HG02938 (cell line): Measurements from ENCODE around the gene CADM4.
"Not testable (repeated sequence)": the region's sequence is repeated elsewhere in the genome, so short reads cannot be mapped to it uniquely, and the experiment has no call there.

Source experiments
- ATAC-seq: cut with Tn5 transposase; IDR thresholded peaks from one replicate; pipeline ENCODE4 v1.9.1; 2021; ENCODE audit warnings: mild to moderate bottlenecking, moderate library complexity; ENCODE audit not compliant: unreplicated experiment

The CADM4 gene

GRCh38 chr19:43610493-43610892 is 29.2 kb downstream of the CADM4 start:
- no peak for ATAC-seq

GRCh38 chr19:43609872-43610271 is 29.8 kb downstream of the CADM4 start:
- ATAC-seq = no peak

GRCh38 chr19:43607238-43608205 is 32.1 kb downstream of the CADM4 start:
- ATAC-seq = no peak

DNA sequence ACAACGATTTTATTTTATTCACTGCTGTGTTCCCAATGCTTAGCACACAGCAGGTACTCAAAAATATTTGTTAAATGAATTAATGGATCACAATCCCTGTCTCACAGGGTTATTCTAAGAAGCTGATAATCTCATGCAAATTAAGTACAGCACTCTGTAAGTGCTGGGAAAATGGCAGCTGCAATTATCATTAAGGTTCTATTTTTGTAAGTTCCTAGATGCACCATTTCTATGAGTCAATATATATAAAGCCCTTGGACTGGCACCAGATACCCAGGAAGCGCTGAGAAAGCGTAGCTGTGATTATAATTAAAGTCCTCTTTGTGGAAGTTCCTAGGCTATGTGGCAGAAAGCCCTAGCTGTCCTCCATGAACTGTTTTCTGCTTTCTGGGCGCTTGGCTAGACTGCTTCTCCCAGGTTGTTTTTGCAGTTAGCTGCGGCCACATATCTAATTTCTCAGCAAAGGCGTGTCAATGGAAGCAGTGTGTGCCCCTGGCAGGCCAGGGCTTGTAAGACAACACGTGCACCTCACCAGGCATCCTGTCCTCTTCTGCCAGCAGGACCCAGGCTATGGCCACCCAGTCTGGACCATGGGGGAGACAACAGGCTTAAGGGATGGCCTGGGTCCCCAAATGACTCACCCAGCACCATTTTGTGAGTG is 33.0 kb downstream of the CADM4 start:
- ATAC-seq = no peak

- ATAC-seq = no peak
Measured at GRCh38 chr19:43605875-43606568, 33.6 kb downstream of the CADM4 start.

DNA sequence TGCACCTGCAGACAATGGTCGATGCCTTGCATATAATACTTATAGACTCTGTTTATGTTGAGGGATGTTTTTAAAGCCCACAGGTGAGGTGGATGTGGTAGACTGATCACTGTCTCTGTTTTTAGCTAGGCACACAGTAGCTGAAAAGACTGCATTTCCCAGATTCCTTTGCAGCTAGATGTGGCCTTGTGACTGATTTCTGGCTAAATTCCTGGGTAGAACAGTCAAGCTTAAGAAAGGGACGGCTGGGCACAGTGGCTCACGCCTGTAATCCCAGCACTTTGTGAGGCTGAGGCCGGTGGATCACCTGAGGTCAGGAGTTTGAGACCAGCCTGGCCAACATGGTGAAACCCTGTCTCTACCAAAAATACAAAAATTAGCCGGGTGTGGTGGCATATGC is 39.3 kb downstream of the CADM4 start:
- not testable (repeated sequence) for ATAC-seq

GRCh38 chr19:43599635-43600295 is 39.9 kb downstream of the CADM4 start:
- ATAC-seq = no peak

GRCh38 chr19:43598445-43599240 is 41.0 kb downstream of the CADM4 start:
- no peak for ATAC-seq

GRCh38 chr19:43597876-43598275 is 41.8 kb downstream of the CADM4 start:
- no peak for ATAC-seq

DNA sequence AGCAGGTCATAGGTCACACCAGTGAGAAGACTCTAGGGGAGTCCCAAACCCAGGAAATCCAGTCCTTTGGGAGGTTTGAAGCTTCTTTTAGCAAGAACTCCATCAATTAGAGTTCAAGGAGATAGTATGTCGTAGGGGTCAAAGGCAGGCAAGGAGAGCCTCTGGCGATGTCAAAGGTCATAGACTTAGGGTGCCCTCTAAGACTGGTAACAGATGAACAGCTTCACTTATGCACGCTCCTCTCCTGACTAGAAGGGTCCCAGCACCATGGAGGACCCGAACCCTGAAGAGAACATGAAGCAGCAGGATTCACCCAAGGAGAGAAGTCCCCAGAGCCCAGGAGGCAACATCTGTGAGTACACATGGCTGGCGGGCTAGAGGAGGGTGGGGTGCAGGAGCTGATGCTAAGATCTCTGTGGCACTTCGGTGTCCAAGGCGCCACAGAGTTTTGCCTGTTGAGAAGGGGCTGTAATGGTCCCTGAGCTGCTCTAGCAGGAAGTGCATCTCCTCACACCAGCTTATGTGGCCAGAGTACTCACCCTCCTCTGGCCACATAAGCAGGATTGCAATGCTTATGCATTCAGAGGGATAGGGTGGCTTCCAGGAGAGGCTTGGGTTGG is 42.7 kb downstream of the CADM4 start:
- ATAC-seq = no peak

DNA sequence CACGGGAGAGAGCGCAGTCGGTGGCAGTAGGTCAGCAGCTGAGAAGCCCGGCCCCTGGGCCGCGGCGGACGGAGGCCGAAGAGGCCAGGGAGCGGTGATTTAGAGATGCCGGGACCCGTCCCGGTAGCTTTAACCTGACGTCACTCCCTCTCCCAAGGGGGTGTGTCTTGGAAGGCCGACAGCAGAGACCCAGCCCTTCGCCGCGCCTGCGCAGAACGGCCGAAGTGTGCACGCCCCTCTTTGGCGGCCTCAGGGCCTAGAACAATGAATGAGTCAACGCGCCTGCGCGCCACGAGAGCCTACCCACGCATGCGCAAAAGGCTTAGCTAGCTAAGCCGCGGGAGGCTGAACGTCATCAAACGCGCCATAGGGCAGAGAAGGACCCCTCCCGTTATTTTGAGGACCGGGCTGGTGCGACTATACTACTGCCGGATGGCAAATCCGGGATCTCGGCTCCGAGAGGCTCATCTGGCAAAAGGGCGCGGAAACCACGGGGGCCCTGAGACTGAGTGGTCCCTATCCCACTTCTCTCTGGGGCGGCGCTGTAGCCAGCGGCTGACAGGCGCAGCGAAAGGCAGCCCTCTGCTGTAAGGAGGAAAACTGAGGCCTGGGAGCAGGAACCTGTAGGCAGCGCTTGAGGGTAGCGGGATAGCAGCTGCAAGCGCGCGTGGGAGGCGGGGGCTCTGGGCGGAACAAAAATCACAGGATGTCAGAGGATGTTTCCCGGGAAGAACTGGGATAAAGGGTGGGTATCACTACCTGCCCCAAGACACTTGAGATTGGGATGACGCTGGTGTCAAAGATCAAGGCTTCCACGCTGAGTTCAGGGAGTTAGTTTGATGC is 43.4 kb downstream of the CADM4 start, which contains the start of the genes IRGQ and ZNF576:
Gene IRGQ (minus strand): TSS at position 136 of the 843 bp plus-strand sequence. CDS start 796 bp downstream, outside the sequence.
Gene ZNF576 (plus strand): TSS at position 597 of the 843 bp plus-strand sequence. CDS start 514 bp downstream, outside the sequence.
- ATAC-seq = peak; percentile 84

GRCh38 chr19:43595605-43595998 is 44.0 kb downstream of the CADM4 start:
- ATAC-seq = peak; percentile 10

- no peak for ATAC-seq
Measured at GRCh38 chr19:43594710-43595604, 44.7 kb downstream of the CADM4 start.

DNA sequence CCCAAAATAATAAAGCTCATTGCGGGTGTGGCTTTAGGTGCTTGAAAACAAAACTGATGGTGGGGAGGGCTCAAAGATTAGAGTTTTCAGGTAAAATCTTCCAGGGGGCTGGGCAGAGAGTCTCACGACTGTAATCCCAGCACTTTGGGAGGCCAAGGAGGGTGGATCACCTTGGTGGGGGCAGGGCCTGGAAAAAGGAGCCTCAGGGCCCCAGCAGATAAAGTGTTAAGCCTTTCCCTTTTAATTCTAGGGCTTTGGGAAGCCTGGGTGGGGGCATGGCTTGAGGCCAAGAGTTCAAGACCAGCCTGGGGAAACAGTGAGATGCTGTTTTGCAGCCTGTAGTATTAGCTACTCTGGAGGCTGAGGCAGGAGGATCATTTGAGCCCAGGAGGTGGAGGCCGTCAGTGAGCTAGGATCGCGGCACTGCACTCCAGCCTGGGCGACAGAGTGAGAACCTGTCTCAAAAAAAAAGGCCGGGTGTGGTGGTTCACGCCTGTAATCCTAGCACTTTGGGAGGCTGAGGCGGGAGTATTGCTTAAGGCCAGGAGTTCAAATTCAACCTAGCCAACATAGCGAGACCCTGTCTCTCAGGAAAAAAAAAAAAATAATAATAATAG is 45.5 kb downstream of the CADM4 start:
- ATAC-seq = no peak

DNA sequence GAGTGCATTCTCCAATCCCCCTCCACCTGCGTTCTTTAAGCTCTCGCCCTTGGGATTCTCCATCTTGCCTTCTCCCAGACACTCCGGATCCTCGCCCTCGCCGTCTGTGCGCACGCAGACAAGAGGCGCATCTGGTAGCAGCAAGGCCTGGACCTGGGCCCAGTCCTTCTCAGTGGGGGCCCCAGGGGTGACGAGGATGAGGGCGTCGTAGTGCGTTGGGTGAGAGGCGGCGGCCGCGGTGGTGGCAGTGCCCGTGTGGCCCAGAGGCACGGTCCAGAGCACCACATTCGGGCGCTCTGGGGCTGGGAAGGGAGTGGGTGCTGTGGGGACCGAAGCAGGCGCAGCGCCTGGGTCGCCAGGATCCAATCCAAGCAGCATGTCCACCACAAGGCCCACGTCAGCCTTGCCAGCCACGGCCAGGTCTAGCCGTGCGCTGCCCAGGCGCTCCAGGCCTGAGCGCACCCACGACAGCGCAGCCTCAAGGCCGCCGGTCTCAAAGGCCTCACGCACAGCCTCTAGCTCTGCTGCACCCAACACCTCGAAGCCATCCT is 46.8 kb downstream of the CADM4 start:
- no peak for ATAC-seq

DNA sequence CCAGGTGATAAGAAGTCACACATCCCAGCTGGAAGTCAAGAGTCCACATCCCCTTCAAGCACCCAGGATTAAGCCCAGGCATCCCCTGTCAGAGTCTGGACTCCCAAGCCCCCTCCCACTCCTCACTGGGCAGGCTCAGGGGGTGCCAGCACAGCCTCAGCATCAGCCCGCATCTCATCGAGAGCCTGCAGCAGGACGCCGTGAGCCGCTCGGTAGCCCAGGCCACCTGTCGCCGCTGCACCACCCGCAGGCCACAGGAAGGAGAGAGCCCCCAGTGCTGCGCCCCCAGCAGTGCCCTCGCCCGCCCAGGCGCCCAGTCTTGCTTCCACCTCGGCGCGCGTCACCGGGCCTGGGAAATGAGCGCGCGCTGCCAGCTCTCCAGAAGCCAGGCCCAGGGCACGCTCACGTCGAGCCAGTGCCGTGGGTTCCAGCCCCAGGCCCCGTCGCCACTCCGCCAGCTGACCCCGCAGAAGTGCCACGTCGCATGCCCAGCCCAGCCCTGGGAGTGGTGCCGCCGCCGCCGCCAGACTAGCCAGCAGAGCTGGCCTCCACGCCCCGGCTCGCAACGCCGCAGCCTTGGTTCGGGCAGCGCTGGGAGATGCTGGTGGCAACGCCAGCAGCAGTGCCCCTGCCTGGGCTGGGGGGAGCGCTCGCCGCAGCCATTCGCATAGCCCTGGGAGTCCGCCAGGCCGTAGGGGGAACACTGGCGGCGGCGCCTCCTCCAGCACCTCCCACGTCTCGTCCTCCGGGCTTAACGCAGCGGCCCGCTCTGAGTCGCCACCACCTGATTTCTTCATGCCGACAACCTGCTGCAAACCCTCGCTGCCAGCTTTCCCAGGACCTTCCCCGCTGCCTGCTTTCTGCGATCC is 47.5 kb downstream of the CADM4 start:
- no peak for ATAC-seq
